Esophagus muscularis mucosa (tissue), 4 donors: Measurements from ENCODE around the gene DPYSL3.

ENCODE experiments used
- EP300 ChIP-seq: sonication (generic); formaldehyde crosslinking; IDR thresholded peaks from one replicate; pipeline ENCODE4 v1.6.1; 2017; ENCODE audit warnings: antibody characterized with exemption
- POLR2A ChIP-seq: fragments of 450-650 bp; IDR thresholded peaks from one replicate; pipeline ENCODE4 v1.6.1; 2017; ENCODE audit warnings: antibody characterized with exemption, moderate library complexity, mild to moderate bottlenecking, low read depth
- POLR2AphosphoS5 ChIP-seq, 2 donors: sonication (generic); formaldehyde crosslinking; IDR thresholded peaks; one replicate each; pipeline ENCODE4 v1.6.1; 2017; ENCODE audit warnings: antibody characterized with exemption in 2 of 2
- TF ChIP-seq, protein P1 (sequence below), 3 experiments: fragments of 200-600 bp in 2 of 3; fragments of 450-650 bp in 1 of 3; sonication (generic) in 2 of 3; IDR thresholded peaks; one replicate each; pipeline ENCODE4 v1.5.1; 2017 to 2019; ENCODE audit warnings: antibody characterized with exemption in 3 of 3, mild to moderate bottlenecking in 2 of 3, moderate library complexity in 1 of 3

DNA sequence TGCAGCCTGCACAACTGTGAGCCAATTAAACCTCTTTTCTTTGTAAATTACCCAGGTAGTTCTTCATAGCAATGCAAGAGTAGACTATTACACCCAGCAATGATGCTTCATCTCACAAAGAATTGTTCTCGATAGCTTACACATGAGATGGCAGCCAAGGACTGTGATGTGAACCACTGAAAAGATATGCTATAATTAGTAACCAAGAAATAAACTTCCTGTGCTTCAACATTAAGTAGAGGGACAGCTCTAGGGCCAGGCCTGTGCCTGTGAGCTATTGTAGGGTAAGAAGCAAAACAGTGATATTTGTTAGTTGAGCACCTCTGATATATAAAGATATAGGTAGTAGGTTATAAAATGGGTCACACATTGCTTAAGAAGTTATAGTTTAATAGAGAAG, 41.8 kb upstream of the DPYSL3 start:
- TF ChIP-seq, protein P1, sequence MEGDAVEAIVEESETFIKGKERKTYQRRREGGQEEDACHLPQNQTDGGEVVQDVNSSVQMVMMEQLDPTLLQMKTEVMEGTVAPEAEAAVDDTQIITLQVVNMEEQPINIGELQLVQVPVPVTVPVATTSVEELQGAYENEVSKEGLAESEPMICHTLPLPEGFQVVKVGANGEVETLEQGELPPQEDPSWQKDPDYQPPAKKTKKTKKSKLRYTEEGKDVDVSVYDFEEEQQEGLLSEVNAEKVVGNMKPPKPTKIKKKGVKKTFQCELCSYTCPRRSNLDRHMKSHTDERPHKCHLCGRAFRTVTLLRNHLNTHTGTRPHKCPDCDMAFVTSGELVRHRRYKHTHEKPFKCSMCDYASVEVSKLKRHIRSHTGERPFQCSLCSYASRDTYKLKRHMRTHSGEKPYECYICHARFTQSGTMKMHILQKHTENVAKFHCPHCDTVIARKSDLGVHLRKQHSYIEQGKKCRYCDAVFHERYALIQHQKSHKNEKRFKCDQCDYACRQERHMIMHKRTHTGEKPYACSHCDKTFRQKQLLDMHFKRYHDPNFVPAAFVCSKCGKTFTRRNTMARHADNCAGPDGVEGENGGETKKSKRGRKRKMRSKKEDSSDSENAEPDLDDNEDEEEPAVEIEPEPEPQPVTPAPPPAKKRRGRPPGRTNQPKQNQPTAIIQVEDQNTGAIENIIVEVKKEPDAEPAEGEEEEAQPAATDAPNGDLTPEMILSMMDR (IDR thresholded peaks at IDR 0.05): no peak
- TF ChIP-seq POLR2A (no peak), EP300 (no peak), POLR2AphosphoS5 (IDR thresholded peaks at IDR 0.05) (no peak)
